H9 (cell line): ENCODE measurements around the gene FMN1. TPM values are rescaled to one million over a fixed set of nuclear protein-coding genes. Genes with fewer than 3 reads are reported as not detected.

Experiments used
- DNase-seq: peaks from one replicate; pipeline ENCODE4 v3.0.0-alpha.2; 2017
- H2AFZ ChIP-seq: one replicate; pipeline ENCODE4 v1.6.1; 2013; ENCODE audit warnings: mild to moderate bottlenecking, low read length, control low read depth, moderate library complexity
- H2AK5ac ChIP-seq: 2 replicates; pipeline ENCODE4 v1.6.1; 2013; ENCODE audit warnings: low read length, control low read depth, mixed read lengths; ENCODE audit not compliant: insufficient read length
- H2BK120ac ChIP-seq: one replicate; pipeline ENCODE4 v1.6.1; 2013; ENCODE audit warnings: low read depth, mild to moderate bottlenecking, low read length, control low read depth, inconsistent platforms; ENCODE audit not compliant: poor library complexity, severe bottlenecking
- H2BK12ac ChIP-seq: 2 replicates; pipeline ENCODE4 v1.6.1; 2013; ENCODE audit warnings: low read length, control low read depth, mixed read lengths, low read depth; ENCODE audit not compliant: insufficient read length
- H2BK15ac ChIP-seq: 2 replicates; pipeline ENCODE4 v1.6.1; 2013; ENCODE audit warnings: low read depth, low read length, control low read depth
- H2BK20ac ChIP-seq: one replicate; pipeline ENCODE4 v1.6.1; 2013; ENCODE audit warnings: low read depth, mild to moderate bottlenecking, low read length, control low read depth, inconsistent platforms; ENCODE audit not compliant: poor library complexity, severe bottlenecking
- H2BK5ac ChIP-seq: 2 replicates; pipeline ENCODE4 v1.6.1; 2013; ENCODE audit warnings: low read length, control low read depth, mixed read lengths; ENCODE audit not compliant: insufficient read length
- H3K14ac ChIP-seq: 2 replicates; pipeline ENCODE4 v1.6.1; 2013; ENCODE audit warnings: low read length, control low read depth; ENCODE audit not compliant: insufficient read depth
- H3K18ac ChIP-seq: 2 replicates; pipeline ENCODE4 v1.6.1; 2013; ENCODE audit warnings: low read depth, mild to moderate bottlenecking, mixed read lengths, low read length, control low read depth; ENCODE audit not compliant: insufficient read length
- H3K23ac ChIP-seq: 2 replicates; pipeline ENCODE4 v1.6.1; 2013; ENCODE audit warnings: low read length, control low read depth, mixed read lengths, low read depth; ENCODE audit not compliant: insufficient read length
- H3K23me2 ChIP-seq: 2 replicates; pipeline ENCODE4 v1.6.1; 2013; ENCODE audit warnings: low read depth, mild to moderate bottlenecking, mixed read lengths, low read length, control low read depth; ENCODE audit not compliant: insufficient read length, poor library complexity, severe bottlenecking
- H3K27ac ChIP-seq: 2 replicates; pipeline ENCODE4 v1.5.1; 2013; ENCODE audit warnings: low read length, control low read depth, mixed read lengths, low read depth; ENCODE audit not compliant: insufficient read length
- H3K27me3 ChIP-seq: 2 replicates; pipeline ENCODE4 v1.6.1; 2013; ENCODE audit warnings: low read length, control low read depth, inconsistent platforms; ENCODE audit not compliant: insufficient read depth
- H3K4ac ChIP-seq: 2 replicates; pipeline ENCODE4 v1.6.1; 2013; ENCODE audit warnings: low read depth, mild to moderate bottlenecking, control low read depth, inconsistent platforms, low read length, moderate library complexity
- H3K4me1 ChIP-seq: 2 replicates; pipeline ENCODE4 v1.6.1; 2013; ENCODE audit warnings: low read length, control low read depth, inconsistent platforms; ENCODE audit not compliant: insufficient read depth
- H3K4me2 ChIP-seq: 2 replicates; pipeline ENCODE4 v1.6.1; 2013; ENCODE audit warnings: low read length, control low read depth, mixed read lengths; ENCODE audit not compliant: insufficient read length, insufficient read depth
- H3K56ac ChIP-seq: 2 replicates; pipeline ENCODE4 v1.6.1; 2013; ENCODE audit warnings: low read depth, mild to moderate bottlenecking, mixed read lengths, low read length, control low read depth; ENCODE audit not compliant: insufficient read length
- H3K79me1 ChIP-seq: 2 replicates; pipeline ENCODE4 v1.6.1; 2013; ENCODE audit warnings: low read depth, mild to moderate bottlenecking, moderate library complexity, low read length, control low read depth, inconsistent platforms; ENCODE audit not compliant: insufficient read depth, poor library complexity, severe bottlenecking
- H3K79me2 ChIP-seq: 2 replicates; pipeline ENCODE4 v1.6.1; 2013; ENCODE audit warnings: low read length, control low read depth, inconsistent platforms; ENCODE audit not compliant: insufficient read depth
- H3K9ac ChIP-seq: 2 replicates; pipeline ENCODE4 v1.6.1; 2013; ENCODE audit warnings: low read length, control low read depth, mixed read lengths; ENCODE audit not compliant: insufficient read length; ENCODE audit errors: extremely low read depth
- H3K9me3 ChIP-seq: one replicate; pipeline ENCODE4 v1.6.1; 2013; ENCODE audit warnings: low read depth, low read length, inconsistent platforms; ENCODE audit not compliant: control insufficient read depth
- H3T11ph ChIP-seq: one replicate; pipeline ENCODE4 v1.6.1; 2013; ENCODE audit warnings: mild to moderate bottlenecking, low read length, control low read depth, inconsistent platforms
- H4K20me1 ChIP-seq: one replicate; pipeline ENCODE4 v1.6.1; 2013; ENCODE audit not compliant: control insufficient read depth, insufficient read length, insufficient read depth
- H4K5ac ChIP-seq: 2 replicates; pipeline ENCODE4 v1.6.1; 2013; ENCODE audit warnings: low read depth, mild to moderate bottlenecking, mixed read lengths, low read length, control low read depth; ENCODE audit not compliant: insufficient read length
- H4K8ac ChIP-seq: replicated peaks from 2 replicates; pipeline ENCODE4 v1.6.1; 2013; ENCODE audit warnings: low read length, control low read depth, mixed read lengths, low read depth; ENCODE audit not compliant: insufficient read length
- H4K91ac ChIP-seq: 2 replicates; pipeline ENCODE4 v1.6.1; 2013; ENCODE audit warnings: low read depth, mild to moderate bottlenecking, moderate library complexity, mixed read lengths, low read length, control low read depth; ENCODE audit not compliant: insufficient read length
- H3K27ac Mint-ChIP-seq, 3 experiments: 2 replicates in 2 of 3; 3 replicates in 1 of 3; pipeline ENCODE4 v1.8.0; 2020 to 2021; ENCODE audit warnings: mixed read lengths in 3 of 3, mild to moderate bottlenecking in 1 of 3, moderate library complexity in 1 of 3
- H3K27me3 Mint-ChIP-seq: 2 replicates; pipeline ENCODE4 v1.8.0; 2021; ENCODE audit warnings: low read depth, mild to moderate bottlenecking, moderate library complexity, mixed read lengths
- H3K36me3 Mint-ChIP-seq, 3 experiments: 2 replicates in 2 of 3; 3 replicates in 1 of 3; pipeline ENCODE4 v1.8.0; 2020 to 2021; ENCODE audit warnings: low read depth in 3 of 3, mixed read lengths in 3 of 3; ENCODE audit not compliant: insufficient read depth in 1 of 3
- H3K4me1 Mint-ChIP-seq, 2 experiments: 2 replicates each; pipeline ENCODE4 v1.8.0; 2020; ENCODE audit warnings: mixed read lengths in 2 of 2
- H3K4me3 Mint-ChIP-seq, 2 experiments: 2 replicates in 1 of 2; 3 replicates in 1 of 2; pipeline ENCODE4 v1.8.0; 2020 to 2021; ENCODE audit warnings: mild to moderate bottlenecking in 2 of 2, mixed read lengths in 2 of 2, moderate library complexity in 1 of 2
- H3K9me3 Mint-ChIP-seq, 2 experiments: 2 replicates in 1 of 2; 3 replicates in 1 of 2; pipeline ENCODE4 v1.8.0; 2020; ENCODE audit warnings: mild to moderate bottlenecking in 2 of 2, mixed read lengths in 2 of 2, moderate library complexity in 1 of 2
- WGBS: extraction: QIAGEN DNeasy Blood & Tissue Kit; methylation state at CpG from one replicate; pipeline ENCODE4 v1.1.7; 2013; ENCODE audit warnings: missing lambda C conversion rate, low lambda C conversion rate, mixed read lengths; ENCODE audit not compliant: insufficient read length; ENCODE audit errors: extremely low coverage; 5-methylcytosine and 5-hydroxymethylcytosine counted together
- total RNA-seq: library from RNA; stranded (reverse); gene quantifications from 2 replicates; pipeline ENCODE4 v1.2.1, GENCODE V29; 2021
- TF ChIP-seq, protein P1 (sequence below): fragments of 200-600 bp; sonication (generic); conservative IDR thresholded peaks from 3 replicates; pipeline ENCODE4 v1.8.0; 2021; ENCODE audit warnings: antibody characterized with exemption, mild to moderate bottlenecking

Gene FMN1
- total RNA-seq, 1 experiment from 2014 or later, result 1.9 TPM

DNA sequence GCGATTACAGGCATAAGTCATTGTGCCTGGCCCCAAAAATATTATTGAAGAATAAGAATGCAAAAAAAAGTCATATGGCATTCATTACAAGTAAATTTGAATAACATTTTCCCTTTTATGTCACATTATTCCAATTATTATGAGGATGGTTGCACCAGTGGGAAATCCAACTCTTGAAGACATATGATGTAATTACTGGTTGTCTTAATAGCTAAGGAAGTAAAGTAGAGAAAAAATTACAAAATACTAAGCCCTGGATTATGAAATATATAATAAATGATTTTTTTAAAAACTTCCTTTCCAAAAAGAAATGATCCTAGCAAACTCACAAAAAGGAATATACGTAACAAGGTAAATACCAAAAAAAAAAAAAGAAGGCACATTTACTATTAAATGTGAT is 98.9 kb downstream of the FMN1 start:
- Histone ChIP-seq H3K23me2 (no peaks in the 10 kb centered on the region), H3K14ac (no peak overlapping the region), H3K23ac (no peak overlapping the region), H2BK15ac (no peak overlapping the region), H2BK20ac (no peak overlapping the region), H3K4me2 (no peak overlapping the region), H4K5ac (no peak overlapping the region), H2AFZ (no peak overlapping the region), H2BK12ac (no peak overlapping the region), H3K56ac (no peak overlapping the region), H4K91ac (no peak overlapping the region), H3K79me1 (no peaks in the 10 kb centered on the region), H3K79me2 (no peaks in the 10 kb centered on the region), H3K4ac (no peak overlapping the region), H3K27ac (no peak overlapping the region), H3K9ac (no peak overlapping the region), H2AK5ac (no peak overlapping the region), H3K9me3 (no peaks in the 10 kb centered on the region), H4K20me1 (no peaks in the 10 kb centered on the region), H4K8ac (no peak overlapping the region), H3K18ac (no peak overlapping the region), H3K27me3 (no peaks in the 10 kb centered on the region), H2BK5ac (no peak overlapping the region), H2BK120ac (no peak overlapping the region), H3K4me1 (no peaks in the 10 kb centered on the region), H3T11ph (no peak overlapping the region)
- Mint-ChIP-seq H3K4me1 (no peaks in the 10 kb centered on the region), H3K27me3 (no peaks in the 10 kb centered on the region), H3K9me3 (no peaks in the 10 kb centered on the region), H3K27ac (no peak overlapping the region), H3K36me3 (no peaks in the 10 kb centered on the region), H3K4me3 (no peak overlapping the region)
- TF ChIP-seq, protein P1, sequence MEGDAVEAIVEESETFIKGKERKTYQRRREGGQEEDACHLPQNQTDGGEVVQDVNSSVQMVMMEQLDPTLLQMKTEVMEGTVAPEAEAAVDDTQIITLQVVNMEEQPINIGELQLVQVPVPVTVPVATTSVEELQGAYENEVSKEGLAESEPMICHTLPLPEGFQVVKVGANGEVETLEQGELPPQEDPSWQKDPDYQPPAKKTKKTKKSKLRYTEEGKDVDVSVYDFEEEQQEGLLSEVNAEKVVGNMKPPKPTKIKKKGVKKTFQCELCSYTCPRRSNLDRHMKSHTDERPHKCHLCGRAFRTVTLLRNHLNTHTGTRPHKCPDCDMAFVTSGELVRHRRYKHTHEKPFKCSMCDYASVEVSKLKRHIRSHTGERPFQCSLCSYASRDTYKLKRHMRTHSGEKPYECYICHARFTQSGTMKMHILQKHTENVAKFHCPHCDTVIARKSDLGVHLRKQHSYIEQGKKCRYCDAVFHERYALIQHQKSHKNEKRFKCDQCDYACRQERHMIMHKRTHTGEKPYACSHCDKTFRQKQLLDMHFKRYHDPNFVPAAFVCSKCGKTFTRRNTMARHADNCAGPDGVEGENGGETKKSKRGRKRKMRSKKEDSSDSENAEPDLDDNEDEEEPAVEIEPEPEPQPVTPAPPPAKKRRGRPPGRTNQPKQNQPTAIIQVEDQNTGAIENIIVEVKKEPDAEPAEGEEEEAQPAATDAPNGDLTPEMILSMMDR, result no peak
- WGBS, result no CpG with 5 or more reads among the region's 2 CpGs
- DNase-seq, result no peak
